HG02798 (cell line): ENCODE measurements around the gene TEDC2.
"Not testable (repeated sequence)": the region's sequence is repeated elsewhere in the genome, so short reads cannot be mapped to it uniquely, and the experiment has no call there.

Source experiments
- ATAC-seq: cut with Tn5 transposase; IDR thresholded peaks from one replicate; pipeline ENCODE4 v1.9.1; 2021; ENCODE audit warnings: mild to moderate bottlenecking; ENCODE audit not compliant: unreplicated experiment, poor library complexity

Gene TEDC2

GRCh38 chr16:2436110-2436509, 23.8 kb upstream of the TEDC2 start:
- no peak for ATAC-seq

DNA sequence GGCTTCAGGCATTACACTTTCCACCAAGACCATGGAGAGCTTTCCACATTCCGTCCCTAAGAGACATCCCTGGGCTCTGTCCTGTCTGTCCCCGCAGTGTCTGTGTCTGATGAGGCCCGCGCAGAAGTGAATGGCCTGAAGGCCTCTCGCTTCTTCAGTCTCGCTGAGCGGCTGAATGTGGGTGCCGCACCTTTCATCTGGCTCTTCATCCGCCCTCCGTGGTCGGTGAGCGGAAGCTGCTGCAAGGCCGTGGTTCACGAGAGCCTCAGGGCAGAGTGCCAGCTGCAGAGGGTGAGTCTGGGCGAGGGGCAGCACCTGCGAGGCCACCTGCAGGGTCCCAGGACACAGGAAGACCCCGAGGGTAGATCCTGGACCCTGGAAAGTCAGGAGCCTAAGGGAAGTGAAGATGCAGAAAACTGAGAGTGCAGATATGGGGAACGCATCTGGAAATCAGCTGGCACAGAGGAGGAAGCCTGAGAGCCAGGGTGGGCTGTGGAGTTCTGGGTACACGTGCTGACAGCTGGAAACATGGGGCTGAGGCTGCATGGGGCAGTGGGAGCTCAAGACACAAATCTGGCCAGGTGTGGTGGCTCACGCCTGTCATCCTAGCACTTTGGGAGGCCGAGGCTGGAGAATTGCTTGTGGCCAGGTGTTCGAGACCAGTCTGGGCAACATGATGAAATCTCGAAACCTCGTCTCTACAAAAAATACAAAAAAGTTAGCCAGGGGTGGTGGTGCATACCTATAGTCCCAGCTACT, 22.7 kb upstream of the TEDC2 start:
- no peak for ATAC-seq

GRCh38 chr16:2438121-2438520, 21.8 kb upstream of the TEDC2 start:
- no peak for ATAC-seq

DNA sequence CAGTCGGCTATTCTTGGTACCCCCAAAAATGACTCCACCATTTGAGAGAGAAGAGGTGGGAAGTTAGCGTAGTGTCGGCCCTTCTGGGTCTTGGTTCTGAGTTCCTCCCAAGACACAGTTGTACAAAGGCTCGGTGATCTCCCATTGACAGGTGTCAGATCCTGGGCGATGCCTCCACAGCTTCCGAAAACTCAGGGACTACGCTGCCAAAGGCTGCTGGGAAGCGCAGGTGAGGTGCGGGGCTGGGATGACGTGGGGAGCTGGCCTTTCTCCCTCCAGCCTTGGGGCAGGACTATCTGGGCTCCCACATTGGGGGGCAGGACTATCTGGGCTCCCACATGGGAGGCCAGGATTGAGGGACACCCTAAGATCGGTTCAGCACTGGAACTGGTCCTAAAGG, 20.3 kb upstream of the TEDC2 start:
- ATAC-seq: no peak

DNA sequence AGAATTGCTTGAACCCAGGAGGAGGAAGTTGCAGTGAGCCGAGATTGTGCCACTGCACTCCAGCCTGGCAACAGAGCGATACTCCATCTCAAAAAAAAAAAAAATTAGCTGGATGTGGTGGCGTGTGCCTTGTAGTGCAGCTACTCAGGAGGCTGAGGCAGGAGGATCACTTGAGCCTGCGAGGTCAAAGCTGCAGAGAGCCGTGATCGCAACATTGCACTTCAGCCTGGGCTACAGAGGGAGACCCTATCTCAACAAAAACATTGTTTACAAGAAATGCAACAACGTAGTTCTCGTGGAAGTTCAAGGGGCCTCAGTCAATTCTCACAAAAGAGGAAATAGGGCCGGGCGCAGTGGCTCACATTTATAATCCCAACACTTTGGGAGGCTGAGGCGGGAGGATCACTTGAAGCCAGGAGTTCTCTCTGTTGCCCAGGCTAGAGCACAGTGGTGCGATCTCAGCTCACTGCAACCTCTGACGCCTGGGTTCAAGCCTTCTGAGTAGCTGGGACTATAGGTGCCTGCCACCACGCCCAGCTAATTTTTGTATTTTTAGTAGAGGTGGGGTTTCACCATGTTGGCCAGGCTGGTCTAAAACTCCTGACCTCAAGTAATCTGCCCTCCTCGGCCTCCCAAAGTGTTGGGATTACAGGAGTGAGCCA, 18.6 kb upstream of the TEDC2 start:
- not testable (repeated sequence) for ATAC-seq

DNA sequence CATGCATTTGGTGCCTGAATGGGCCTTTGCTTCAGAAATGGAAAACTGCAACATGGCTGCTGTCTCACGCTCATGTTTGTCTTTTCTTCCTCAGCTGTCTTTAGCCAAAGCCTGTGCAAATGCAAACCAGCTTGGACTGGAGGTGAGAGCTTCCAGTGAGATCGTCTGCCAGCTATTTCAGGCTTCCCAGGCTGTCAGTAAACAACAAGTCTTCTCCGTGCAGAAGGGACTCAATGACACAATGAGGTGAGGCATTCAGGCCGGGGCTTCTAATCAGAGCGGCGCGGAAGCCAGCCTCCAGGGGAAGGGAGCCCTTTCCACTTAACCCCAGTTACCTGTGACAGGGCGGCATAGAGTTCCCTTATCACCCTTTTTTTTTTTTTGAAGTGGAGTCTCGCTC, 16.4 kb upstream of the TEDC2 start:
- no peak for ATAC-seq

DNA sequence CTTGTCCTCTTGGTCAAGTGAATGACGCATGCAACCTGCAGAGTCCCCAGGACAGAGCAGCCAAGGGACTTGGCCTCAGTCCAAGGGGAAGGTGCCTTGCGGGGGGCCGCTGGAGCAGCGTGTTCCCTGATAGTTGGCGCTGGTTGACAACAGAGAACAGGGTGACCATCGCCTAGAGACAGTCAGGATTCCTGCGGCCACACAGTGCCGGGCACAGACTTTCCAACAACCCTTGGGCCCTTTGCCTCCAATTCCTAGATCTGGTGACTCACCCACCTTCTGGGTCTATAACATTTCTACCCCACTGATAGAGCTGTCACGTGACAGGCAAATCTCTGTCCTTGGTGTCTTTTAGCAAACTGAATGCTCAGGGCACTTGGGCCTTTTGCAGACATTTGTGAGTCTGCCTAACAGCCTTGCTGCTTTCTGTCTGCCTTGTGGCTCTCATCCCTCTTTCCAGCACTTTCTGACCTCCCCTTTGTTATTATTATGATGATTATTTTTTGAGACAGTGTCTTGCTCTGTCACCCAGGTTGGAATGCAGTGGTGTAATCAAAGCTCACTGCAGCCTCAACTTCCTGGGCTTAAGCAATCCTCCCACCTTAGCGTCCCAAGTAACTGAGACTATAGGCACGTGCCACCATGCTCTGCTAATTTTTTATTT, 11.9 kb upstream of the TEDC2 start:
- ATAC-seq: no peak

- no peak for ATAC-seq
Observed at GRCh38 chr16:2449118-2449517, 10.8 kb upstream of the TEDC2 start.

DNA sequence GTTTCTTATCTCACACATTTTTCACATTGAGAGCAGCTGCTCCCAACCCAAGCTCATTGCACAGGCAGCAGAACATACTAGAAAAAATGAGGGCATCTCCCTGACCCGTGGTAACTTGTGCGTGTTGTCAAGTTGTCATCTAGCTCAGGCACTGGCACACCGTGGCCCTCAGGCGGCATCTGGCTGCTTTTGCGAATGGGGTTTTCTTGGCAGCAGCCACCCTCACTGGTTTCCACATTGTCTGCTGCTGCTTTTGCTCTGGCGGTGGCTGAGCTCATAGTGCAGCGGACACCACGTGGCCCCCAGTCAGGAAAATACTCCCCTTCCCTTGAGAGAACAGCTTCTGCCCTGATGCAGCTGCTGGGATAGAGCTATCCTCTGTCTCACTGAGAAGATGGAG, 9.4 kb upstream of the TEDC2 start:
- ATAC-seq: no peak

DNA sequence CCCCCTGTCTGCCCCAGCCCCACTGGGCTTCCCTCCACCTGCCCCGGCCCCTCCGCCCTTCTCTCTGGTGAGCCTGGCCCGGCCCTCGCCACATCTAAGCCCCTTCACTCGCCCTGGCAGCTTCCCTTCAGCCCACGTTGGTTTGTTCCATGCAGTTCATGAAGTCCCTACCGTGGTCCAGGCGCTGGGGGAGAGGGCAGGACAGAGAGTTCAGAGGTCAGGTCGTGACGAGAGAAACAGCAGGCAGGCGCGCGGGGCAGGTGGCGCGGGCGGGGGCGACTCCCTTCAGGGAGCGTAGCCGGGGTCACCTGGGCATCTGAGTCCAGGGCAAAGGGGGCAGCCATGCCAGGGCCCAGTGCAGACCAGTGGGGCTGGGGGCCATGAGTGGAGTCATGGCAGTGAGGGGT, 8.9 kb upstream of the TEDC2 start:
- ATAC-seq: no peak

DNA sequence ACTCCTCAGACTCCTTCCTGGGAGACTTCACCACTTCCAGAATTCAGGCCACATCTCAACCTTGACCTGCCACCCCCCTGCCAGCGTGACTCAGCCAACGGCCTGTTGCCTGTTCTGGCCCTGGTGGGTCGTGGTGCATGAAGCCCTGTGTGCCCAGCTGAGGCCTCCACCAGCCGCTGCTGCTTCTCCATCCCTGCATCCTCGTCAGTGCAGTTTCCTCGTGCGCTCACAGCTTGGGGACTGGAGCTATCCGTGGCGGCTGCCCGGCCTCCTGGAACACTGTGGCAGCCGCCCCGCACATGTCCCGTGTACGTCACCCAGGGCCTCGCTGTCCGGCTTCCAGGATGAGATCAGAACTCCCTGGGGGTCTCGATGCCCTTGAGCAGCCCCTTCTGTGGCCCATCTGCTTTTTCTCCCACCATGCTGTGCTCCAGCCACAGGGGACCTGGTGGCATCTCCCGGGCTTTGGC, 8.0 kb upstream of the TEDC2 start:
- ATAC-seq: no peak

DNA sequence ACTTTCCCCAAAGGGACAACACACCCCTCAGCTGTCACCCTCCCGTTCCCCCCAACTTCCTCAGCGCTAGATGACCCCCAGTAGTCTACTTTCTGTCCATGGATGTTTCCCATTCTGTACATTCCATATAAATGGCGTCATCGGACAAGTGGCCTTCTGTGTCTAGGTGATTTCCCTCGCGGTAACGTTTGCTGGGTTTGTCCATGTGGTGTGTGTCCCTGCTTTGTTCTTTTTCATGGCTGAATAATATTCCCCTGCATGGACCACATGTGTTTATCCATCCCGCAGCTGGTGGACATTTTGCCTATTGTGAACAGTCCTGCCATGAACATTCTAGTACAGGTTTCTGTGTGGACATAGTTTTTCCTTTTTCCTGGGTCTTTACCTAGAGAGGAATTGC, 7.3 kb upstream of the TEDC2 start:
- no peak for ATAC-seq

GRCh38 chr16:2455081-2455845, 4.6 kb upstream of the TEDC2 start:
- ATAC-seq: no peak

GRCh38 chr16:2456551-2457153, 3.3 kb upstream of the TEDC2 start:
- no peak for ATAC-seq

- no peak for ATAC-seq
Observed at GRCh38 chr16:2457267-2457666, 2.6 kb upstream of the TEDC2 start.

DNA sequence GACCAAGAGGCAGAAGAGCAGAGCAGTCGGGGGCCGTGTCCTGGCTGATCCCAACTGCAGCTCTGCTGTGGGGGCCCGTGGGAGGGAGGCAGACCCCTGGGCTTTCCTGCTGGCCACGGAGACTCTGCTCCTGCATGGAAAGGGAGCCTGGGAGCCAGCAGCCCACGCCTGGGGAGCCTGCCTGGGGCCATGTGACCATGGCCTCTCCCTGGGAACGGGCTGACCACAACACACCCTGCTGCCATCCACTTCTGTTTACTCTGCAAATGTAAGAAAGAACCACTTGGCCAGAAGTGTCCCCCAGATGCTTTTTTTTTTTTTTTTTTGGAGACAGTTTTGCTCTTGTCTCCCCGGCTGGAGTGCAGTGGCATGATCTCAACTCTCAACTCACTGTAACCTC, 2.0 kb upstream of the TEDC2 start:
- ATAC-seq: no peak

DNA sequence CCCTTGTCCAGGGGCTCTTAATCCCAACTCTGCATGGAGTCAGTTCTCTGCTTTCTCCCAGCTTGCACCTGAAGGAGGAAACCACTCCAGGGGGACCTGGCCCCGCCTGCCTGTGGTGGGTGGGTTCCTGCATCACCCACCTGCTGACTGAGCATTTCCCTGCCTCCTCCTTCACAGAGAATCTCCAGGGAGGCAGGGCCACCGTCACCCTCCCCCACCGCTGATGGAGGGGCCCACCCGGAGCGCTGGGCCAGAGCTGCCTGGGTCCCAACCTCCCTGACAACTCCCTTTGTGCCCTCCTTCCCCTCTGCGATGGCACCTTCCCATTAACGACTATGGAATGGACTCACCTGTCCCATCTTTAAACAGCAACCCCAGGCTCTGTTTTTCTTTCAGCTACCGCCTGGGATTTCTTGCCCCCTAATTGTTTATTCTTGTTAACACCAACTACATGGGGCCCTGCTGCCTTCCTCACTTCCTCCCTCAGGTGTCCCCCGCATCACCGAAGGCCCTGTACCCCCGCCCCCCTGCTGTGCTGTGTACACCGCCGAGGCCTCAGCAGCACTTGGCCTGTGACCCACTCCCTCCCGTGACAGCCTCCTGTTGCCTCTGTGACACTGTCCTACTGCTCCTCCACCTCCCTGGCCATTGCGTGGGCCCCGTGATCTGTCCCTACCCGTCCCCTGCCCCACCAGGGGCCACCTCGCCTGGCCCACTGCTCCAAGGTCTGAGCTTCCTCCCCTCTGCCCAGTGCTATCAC, 842 bp upstream of the TEDC2 start:
- ATAC-seq: no peak

GRCh38 chr16:2460391-2460713, 443 bp downstream of the TEDC2 start:
- ATAC-seq: no peak

DNA sequence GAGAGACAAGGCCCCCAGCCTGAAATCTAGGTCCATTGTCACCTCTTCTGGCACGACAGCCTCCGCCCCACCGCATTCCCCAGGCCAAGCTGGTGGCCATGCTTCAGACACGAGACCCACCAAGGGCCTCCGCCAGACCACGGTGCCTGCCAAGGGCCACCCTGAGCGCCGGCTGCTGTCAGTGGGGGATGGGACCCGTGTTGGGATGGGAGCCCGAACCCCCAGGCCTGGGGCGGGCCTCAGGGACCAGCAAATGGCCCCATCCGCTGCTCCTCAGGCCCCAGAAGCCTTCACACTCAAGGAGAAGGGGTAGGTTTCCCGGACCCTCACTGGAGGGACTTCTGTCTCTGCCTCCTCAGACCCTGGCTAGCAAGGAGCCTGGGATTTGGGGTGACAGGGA, 1.0 kb downstream of the TEDC2 start:
- no peak for ATAC-seq
